Measurements from ENCODE around the gene GPRC5D.

Gene GPRC5D

DNA sequence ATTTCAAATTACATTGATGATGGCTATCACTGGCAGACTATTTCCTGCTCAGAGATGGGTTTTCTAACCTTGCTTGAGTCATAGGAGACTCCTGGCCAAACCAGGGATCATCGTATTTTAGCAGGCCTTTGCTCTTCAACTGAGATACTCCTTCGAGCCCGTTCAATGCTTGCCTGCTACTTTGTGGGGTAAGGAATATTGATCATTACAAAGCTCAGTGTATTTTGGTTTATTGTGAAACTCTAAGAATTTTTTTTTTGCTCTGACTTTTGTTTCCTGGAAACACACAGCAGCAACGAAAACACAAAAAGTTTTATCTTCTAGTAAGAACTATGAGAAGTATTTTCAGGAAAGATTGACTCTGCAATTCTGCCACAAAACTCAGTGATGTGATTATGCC, 4.1 kb downstream of the GPRC5D start:
- no peak overlapping the region for H3K4me3 ChIP-seq (ENCODE audit: low read depth, low read length)
- TF ChIP-seq, protein P1, sequence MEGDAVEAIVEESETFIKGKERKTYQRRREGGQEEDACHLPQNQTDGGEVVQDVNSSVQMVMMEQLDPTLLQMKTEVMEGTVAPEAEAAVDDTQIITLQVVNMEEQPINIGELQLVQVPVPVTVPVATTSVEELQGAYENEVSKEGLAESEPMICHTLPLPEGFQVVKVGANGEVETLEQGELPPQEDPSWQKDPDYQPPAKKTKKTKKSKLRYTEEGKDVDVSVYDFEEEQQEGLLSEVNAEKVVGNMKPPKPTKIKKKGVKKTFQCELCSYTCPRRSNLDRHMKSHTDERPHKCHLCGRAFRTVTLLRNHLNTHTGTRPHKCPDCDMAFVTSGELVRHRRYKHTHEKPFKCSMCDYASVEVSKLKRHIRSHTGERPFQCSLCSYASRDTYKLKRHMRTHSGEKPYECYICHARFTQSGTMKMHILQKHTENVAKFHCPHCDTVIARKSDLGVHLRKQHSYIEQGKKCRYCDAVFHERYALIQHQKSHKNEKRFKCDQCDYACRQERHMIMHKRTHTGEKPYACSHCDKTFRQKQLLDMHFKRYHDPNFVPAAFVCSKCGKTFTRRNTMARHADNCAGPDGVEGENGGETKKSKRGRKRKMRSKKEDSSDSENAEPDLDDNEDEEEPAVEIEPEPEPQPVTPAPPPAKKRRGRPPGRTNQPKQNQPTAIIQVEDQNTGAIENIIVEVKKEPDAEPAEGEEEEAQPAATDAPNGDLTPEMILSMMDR (IDR thresholded peaks at IDR 0.05; ENCODE audit: insufficient read depth, low read length, missing control alignments): no peak
- POLR2A ChIA-PET: no interaction called here
- CTCF ChIA-PET: interaction anchor here (0.9 to 1.2 kb wide), 3 partner anchors 10 to 32 kb away, joined by 3 to 5 read pairs (median 3); no protein-coding TSS in a partner anchor
- DNase-seq (ENCODE audit: low read depth, low spot score): no peak

DNA sequence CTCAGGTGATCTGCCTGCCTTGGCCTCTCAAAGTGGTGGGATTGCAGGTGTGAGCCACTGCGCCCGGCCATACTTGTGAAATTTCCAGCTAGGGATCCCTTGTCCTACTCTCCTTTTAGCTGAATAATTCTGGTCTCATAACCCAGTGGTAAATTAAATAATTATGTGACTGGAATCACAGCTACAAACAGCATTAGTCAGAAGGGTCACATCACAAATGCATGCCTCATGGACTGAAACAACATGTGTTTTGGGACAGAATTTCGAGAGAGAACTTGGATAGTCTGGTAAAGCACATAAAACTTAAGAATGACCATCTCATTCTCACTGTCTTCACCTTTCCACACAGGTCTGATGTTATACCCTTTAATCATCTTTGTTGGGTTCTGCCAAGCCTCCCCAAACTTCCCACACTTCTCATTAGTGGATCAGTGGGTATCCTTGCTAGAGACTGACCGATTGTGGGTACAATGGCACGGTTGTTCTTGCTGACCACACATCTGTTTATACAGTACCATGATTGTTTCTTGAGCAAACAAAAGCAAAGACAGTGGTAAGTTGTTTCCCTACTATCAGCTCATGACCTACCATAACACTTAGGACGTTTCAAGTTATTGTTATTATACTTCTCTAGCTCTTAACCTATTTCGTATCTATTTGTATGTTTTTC, 5.1 kb downstream of the GPRC5D start:
- CTCF ChIA-PET: interaction anchor here (0.9 to 1.2 kb wide), 3 partner anchors 22 to 1221 kb away, joined by 3 to 5 read pairs (median 3); no protein-coding TSS in a partner anchor
- no peak for DNase-seq (ENCODE audit: low read depth, low spot score)

DNA sequence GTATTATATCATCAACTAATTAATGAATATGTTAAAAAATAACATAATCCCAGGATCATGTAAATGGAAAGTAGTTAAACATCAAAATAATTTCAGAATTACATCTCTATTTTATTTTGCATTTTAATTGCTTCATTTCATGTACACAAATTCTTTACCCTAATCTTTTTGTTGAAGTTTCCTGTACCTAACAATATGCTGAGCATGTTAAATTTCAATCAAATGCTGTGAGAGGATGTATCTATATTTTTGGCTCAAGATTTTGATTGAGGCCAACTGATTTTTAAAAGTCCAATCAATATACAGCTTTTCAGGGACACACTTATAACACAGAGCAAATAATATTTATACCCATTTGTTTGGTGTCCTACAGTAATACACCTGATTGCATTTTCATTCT, 6.4 kb downstream of the GPRC5D start:
- no peak for DNase-seq (ENCODE audit: low read depth, low spot score)
- no peak overlapping the region for H3K4me3 ChIP-seq (ENCODE audit: low read depth, low read length)
- TF ChIP-seq, protein P1 (IDR thresholded peaks at IDR 0.05; ENCODE audit: insufficient read depth, low read length, missing control alignments): no peak
- CTCF ChIA-PET: no interaction called here
- POLR2A ChIA-PET: no interaction called here

More for the DNA sequence above, 5.1 kb downstream of the GPRC5D start:
- POLR2A ChIA-PET: no interaction called here
- no peak overlapping the region for H3K4me3 ChIP-seq (ENCODE audit: low read depth, low read length)
- TF ChIP-seq, protein P1 (IDR thresholded peaks at IDR 0.05; ENCODE audit: insufficient read depth, low read length, missing control alignments): no peak

DNA sequence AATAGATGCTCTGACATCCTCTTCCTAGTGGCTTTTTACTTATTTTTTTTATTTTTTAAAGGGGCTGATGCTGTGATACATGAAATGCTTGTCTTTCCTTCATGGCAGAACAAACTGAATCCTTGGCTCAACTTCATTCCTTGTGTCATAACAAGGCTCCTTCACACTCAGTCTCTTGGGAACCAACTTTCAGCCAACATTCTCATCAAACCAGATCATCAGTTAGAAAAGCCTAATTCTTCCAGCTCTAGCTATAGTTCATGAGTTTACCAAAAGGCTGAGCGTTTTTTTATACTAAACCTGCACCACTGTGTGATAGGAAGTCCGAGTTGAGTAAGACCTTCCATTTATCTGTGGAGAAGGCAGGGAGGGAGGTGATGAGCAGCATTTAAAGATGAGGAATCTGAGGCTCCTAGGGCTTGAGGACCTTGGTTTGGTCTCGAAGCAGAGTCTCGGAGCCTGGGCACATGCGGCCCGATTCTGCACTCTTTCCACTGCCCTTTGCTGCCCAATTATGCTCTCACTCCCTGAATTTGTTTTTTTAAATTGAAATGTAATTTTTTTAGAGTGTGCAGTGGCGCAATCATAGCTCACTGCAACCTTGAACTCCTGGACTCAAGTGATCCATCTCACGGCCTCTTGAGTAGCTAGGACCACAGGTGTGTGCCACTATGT, 8.2 kb downstream of the GPRC5D start:
- DNase-seq (ENCODE audit: low read depth, low spot score): no peak
- no peak overlapping the region for H3K4me3 ChIP-seq (ENCODE audit: low read depth, low read length)
- TF ChIP-seq, protein P1 (IDR thresholded peaks at IDR 0.05; ENCODE audit: insufficient read depth, low read length, missing control alignments): no peak
- ChIA-PET POLR2A (no interaction called here), CTCF (interaction anchor here (0.9 to 1.5 kb wide), 2 partner anchors 26 to 27 kb away, joined by 3 read pairs; no protein-coding TSS in a partner anchor)

DNA sequence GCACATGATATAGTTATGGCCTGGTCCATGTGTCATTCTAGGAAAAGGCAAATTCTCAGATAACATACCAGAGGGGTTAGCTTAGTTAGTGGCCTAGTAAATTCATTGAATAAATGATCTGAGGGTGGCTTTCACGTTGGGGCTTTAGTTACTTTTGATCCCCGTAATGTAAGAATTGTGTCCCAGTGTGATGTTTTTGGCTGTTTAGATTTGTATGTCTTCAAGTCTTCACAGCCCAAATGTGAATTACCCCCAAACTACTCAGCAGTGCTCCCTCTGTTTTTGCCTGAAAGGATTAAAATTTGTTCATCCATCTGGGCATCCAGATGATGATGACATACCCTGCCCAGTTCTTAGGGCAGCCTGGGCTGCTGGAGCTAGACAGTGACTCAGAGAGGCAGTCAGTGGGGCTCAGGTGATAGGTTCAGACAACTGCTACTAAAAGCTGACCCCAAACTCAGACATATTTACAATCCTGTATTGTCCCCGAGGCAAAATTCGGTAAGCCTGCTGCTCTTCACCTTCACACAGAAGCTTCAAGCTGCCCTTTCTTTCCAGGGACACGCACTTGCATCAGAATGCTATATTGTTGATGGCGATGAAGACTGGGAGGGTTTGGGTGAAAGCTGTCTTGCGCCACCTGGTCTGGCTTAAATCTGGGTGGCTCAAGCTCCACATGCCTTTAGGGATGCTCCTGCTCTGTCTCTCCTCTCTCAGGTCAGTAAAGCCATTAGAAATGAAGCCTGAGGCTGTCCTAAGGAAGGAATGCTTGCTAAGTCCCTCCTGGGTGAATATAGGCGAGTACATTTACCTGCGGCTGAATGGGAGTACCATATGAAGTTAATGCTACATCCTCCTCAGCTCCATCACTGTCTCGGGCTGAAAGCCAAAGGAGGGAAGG, 10.3 kb downstream of the GPRC5D start:
- no peak overlapping the region for H3K4me3 ChIP-seq (ENCODE audit: low read depth, low read length)
- TF ChIP-seq, protein P1 (IDR thresholded peaks at IDR 0.05; ENCODE audit: insufficient read depth, low read length, missing control alignments): no peak
- no peak for DNase-seq (ENCODE audit: low read depth, low spot score)
- ChIA-PET CTCF (interaction anchor here (0.8 to 2.0 kb wide), 5 partner anchors 25 to 105 kb away, joined by 3 to 9 read pairs (median 3); no protein-coding TSS in a partner anchor), POLR2A (no interaction called here)

All from AG04449 (cell line).